GM08714 (cell line): ENCODE measurements around the gene THOC5.
A peak's percentile ranks its signal among the peaks of the same experiment; 100 is the strongest.
"Not testable (repeated sequence)": the region's sequence is repeated elsewhere in the genome, so short reads cannot be mapped to it uniquely, and the experiment has no call there.

Experiments used
- H3K4me3 ChIP-seq: fragments of 200-500 bp; sonication (Bioruptor generic); 2 replicates; pipeline ENCODE4 v1.5.1; 2014; ENCODE audit warnings: mild to moderate bottlenecking, low read length, inconsistent platforms
- ZNF274 ChIP-seq: IDR thresholded peaks from 2 replicates; pipeline ENCODE4 v1.6.1; 2012; ENCODE audit warnings: mild to moderate bottlenecking, low read depth, low read length

The THOC5 gene

GRCh38 chr22:29553351-29554224, at the start of gene THOC5:
TSS of gene THOC5 (minus strand) at chr22:29553757. CDS start at chr22:29549147, 4,610 bp downstream.
- H3K4me3 ChIP-seq, result peak within 1 kb of the TSS; percentile 98
- no peak for TF ChIP-seq ZNF274

- no peak overlapping the region for H3K4me3 ChIP-seq
- TF ChIP-seq ZNF274, result no peak
These were observed 45.1 kb upstream of the THOC5 start for GRCh38 chr22:29598684-29599020.

- H3K4me3 ChIP-seq, result not testable (repeated sequence)
These were observed 44.5 kb upstream of the THOC5 start for GRCh38 chr22:29597871-29598683.

GRCh38 chr22:29596408-29596807, 42.9 kb upstream of the THOC5 start:
- H3K4me3 ChIP-seq, result no peak overlapping the region
- TF ChIP-seq ZNF274, result no peak

GRCh38 chr22:29594447-29594846, 40.9 kb upstream of the THOC5 start:
- H3K4me3 ChIP-seq, result not testable (repeated sequence)

- TF ChIP-seq ZNF274, result no peak
- H3K4me3 ChIP-seq, result no peak overlapping the region
These were observed 40.4 kb upstream of the THOC5 start for GRCh38 chr22:29593923-29594322.

GRCh38 chr22:29587938-29588699, 34.6 kb upstream of the THOC5 start:
- TF ChIP-seq ZNF274, result no peak
- H3K4me3 ChIP-seq, result no peak overlapping the region

- H3K4me3 ChIP-seq, result not testable (repeated sequence)
These were observed 32.7 kb upstream of the THOC5 start for GRCh38 chr22:29586193-29586705.

- TF ChIP-seq ZNF274, result no peak
- no peak overlapping the region for H3K4me3 ChIP-seq
These were observed 31.4 kb upstream of the THOC5 start for GRCh38 chr22:29584975-29585374.

- H3K4me3 ChIP-seq, result peak overlapping the region; percentile 84; the same call in 1 of the 2 replicates
- TF ChIP-seq ZNF274, result no peak
These were observed 28.2 kb upstream of the THOC5 start for GRCh38 chr22:29581799-29582198.

GRCh38 chr22:29580200-29580810, 26.7 kb upstream of the THOC5 start:
- no peak for TF ChIP-seq ZNF274

GRCh38 chr22:29578462-29579200, 25.1 kb upstream of the THOC5 start:
- no peak overlapping the region for H3K4me3 ChIP-seq
- TF ChIP-seq ZNF274, result no peak

More at GRCh38 chr22:29580200-29580810, 26.7 kb upstream of the THOC5 start:
- peak overlapping the region; percentile 84 for H3K4me3 ChIP-seq

GRCh38 chr22:29574762-29575450, 21.3 kb upstream of the THOC5 start:
- H3K4me3 ChIP-seq, result no peak overlapping the region
- no peak for TF ChIP-seq ZNF274
